ENCODE results near the gene OPRD1. TPM values are rescaled to one million over a fixed set of nuclear protein-coding genes. Genes with fewer than 3 reads are reported as not detected.

The OPRD1 gene
- total RNA-seq, 1 experiment from 2014 or later: 0.97 TPM

DNA sequence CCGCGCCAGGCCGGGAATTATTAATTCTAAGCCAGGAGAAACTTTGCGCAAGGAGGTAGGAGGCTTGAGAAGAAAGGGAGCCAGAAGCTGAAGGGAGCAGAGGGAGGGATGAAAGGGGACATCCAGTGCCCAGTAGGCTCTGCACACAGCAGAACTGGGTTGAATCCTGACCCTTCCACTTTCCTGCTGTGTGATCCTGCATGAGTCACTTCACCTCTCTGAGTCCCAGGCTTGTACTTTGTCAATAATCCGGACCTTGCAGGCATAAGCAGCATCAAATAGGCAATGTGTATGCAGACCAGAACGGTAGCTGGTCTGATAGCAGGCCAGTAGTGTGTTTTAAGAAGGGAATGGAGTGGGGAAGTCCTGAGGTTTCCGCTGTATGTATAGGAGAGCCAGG, 76.9 kb downstream of the OPRD1 start:
- DNase-seq (ENCODE audit: low spot score): no peak
- Histone ChIP-seq H3K36me3 (ENCODE audit: insufficient read depth, low read length, poor library complexity, severe bottlenecking) (peaks cover 2% of the 10 kb centered on the region), H3K4me3 (ENCODE audit: low read depth, low read length, poor library complexity, severe bottlenecking) (peak overlapping the region; percentile 98), H3K9me3 (ENCODE audit: low read depth, low read length, poor library complexity, severe bottlenecking) (no peaks in the 10 kb centered on the region), H3K27me3 (replicated peaks; ENCODE audit: insufficient read depth, low read depth, low read length, poor library complexity) (no peaks in the 10 kb centered on the region), H3K27ac (ENCODE audit: low read depth, low read length, poor library complexity, severe bottlenecking) (peak overlapping the region; percentile 32), H3K4me1 (ENCODE audit: insufficient read depth, low read length, poor library complexity, severe bottlenecking) (peaks cover 60% of the 10 kb centered on the region)
- POLR2A ChIA-PET (ENCODE audit: low non-redundant PET): no interaction called here
- CTCF ChIA-PET: interaction anchor here (1.6 kb wide), 1 partner anchor 145 kb away, joined by 4 read pairs; no protein-coding TSS in a partner anchor
- intact Hi-C loops (cut with micrococcal nuclease; ENCODE audit: unreplicated experiment): loop anchor here (5.0 kb wide), 1 partner anchor 98 kb away; no protein-coding TSS in a partner anchor
- BruUV-seq (replicated peaks): no TSS peak
- TF ChIP-seq, protein P1, sequence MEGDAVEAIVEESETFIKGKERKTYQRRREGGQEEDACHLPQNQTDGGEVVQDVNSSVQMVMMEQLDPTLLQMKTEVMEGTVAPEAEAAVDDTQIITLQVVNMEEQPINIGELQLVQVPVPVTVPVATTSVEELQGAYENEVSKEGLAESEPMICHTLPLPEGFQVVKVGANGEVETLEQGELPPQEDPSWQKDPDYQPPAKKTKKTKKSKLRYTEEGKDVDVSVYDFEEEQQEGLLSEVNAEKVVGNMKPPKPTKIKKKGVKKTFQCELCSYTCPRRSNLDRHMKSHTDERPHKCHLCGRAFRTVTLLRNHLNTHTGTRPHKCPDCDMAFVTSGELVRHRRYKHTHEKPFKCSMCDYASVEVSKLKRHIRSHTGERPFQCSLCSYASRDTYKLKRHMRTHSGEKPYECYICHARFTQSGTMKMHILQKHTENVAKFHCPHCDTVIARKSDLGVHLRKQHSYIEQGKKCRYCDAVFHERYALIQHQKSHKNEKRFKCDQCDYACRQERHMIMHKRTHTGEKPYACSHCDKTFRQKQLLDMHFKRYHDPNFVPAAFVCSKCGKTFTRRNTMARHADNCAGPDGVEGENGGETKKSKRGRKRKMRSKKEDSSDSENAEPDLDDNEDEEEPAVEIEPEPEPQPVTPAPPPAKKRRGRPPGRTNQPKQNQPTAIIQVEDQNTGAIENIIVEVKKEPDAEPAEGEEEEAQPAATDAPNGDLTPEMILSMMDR (conservative IDR thresholded peaks at IDR 0.05; ENCODE audit: low read depth, low read length): no peak
- no peak for TF ChIP-seq EZH2 (IDR thresholded peaks at IDR 0.05; ENCODE audit: borderline replicate concordance, low read depth, low read length, poor library complexity, severe bottlenecking)

GRCh38 chr1:28889357-28889756, 77.4 kb downstream of the OPRD1 start:
- H3K27me3 ChIP-seq (replicated peaks; ENCODE audit: insufficient read depth, low read depth, low read length, poor library complexity): no peaks in the 10 kb centered on the region
- peaks cover 60% of the 10 kb centered on the region for H3K4me1 ChIP-seq (ENCODE audit: insufficient read depth, low read length, poor library complexity, severe bottlenecking)
- H3K9me3 ChIP-seq (ENCODE audit: low read depth, low read length, poor library complexity, severe bottlenecking): no peaks in the 10 kb centered on the region
- BruUV-seq (replicated peaks): no TSS peak
- no peak for DNase-seq (ENCODE audit: low spot score)
- intact Hi-C loops (cut with micrococcal nuclease; ENCODE audit: unreplicated experiment): loop anchor here (5.0 kb wide), 1 partner anchor 98 kb away; no protein-coding TSS in a partner anchor
- POLR2A ChIA-PET (ENCODE audit: low non-redundant PET): no interaction called here
- TF ChIP-seq, protein P1 (conservative IDR thresholded peaks at IDR 0.05; ENCODE audit: low read depth, low read length): no peak
- TF ChIP-seq EZH2 (IDR thresholded peaks at IDR 0.05; ENCODE audit: borderline replicate concordance, low read depth, low read length, poor library complexity, severe bottlenecking): no peak
- H3K27ac ChIP-seq (ENCODE audit: low read depth, low read length, poor library complexity, severe bottlenecking): peak overlapping the region; percentile 32
- H3K36me3 ChIP-seq (ENCODE audit: insufficient read depth, low read length, poor library complexity, severe bottlenecking): peaks cover 7% of the 10 kb centered on the region
- H3K4me3 ChIP-seq (ENCODE audit: low read depth, low read length, poor library complexity, severe bottlenecking): peak overlapping the region; percentile 98
- CTCF ChIA-PET: no interaction called here

DNA sequence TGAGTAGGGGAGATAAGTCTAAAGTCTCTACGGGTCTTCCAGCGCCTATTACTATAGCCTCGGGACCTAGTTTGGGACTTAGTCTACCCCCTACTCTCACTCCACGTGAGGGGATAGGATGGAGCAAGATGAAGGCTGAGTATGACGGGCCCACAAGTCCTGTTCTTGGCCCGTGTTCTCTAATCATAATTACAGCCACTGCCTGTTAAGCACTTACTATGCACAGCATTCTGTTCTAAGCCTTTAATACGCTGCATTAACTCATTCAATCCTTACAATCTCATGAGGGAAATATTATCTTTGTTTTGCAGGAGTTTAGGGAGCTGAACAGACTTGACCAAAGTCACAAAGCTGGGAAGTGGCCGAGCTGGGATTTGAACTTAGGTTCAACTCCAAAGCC, 78.5 kb downstream of the OPRD1 start:
- Histone ChIP-seq H3K36me3 (ENCODE audit: insufficient read depth, low read length, poor library complexity, severe bottlenecking) (peaks cover 17% of the 10 kb centered on the region), H3K4me1 (ENCODE audit: insufficient read depth, low read length, poor library complexity, severe bottlenecking) (peaks cover 57% of the 10 kb centered on the region), H3K4me3 (ENCODE audit: low read depth, low read length, poor library complexity, severe bottlenecking) (no peak overlapping the region), H3K27ac (ENCODE audit: low read depth, low read length, poor library complexity, severe bottlenecking) (peak overlapping the region; percentile 44), H3K9me3 (ENCODE audit: low read depth, low read length, poor library complexity, severe bottlenecking) (no peaks in the 10 kb centered on the region), H3K27me3 (replicated peaks; ENCODE audit: insufficient read depth, low read depth, low read length, poor library complexity) (no peaks in the 10 kb centered on the region)
- TSS peak; percentile 4 for BruUV-seq (replicated peaks)
- DNase-seq (ENCODE audit: low spot score): no peak
- intact Hi-C loops (cut with micrococcal nuclease; ENCODE audit: unreplicated experiment): no loop called here
- TF ChIP-seq EZH2 (IDR thresholded peaks at IDR 0.05; ENCODE audit: borderline replicate concordance, low read depth, low read length, poor library complexity, severe bottlenecking): no peak
- TF ChIP-seq, protein P1 (conservative IDR thresholded peaks at IDR 0.05; ENCODE audit: low read depth, low read length): no peak
- CTCF ChIA-PET: no interaction called here
- POLR2A ChIA-PET (ENCODE audit: low non-redundant PET): no interaction called here

Measured in A673 (cell line).